OCI-LY3 (cell line): ENCODE results near the gene AGAP1.

Experiments
- H2AFZ ChIP-seq: fragments of 200-600, 300-600 bp; shearing (Covaris generic); 2 replicates; pipeline ENCODE4 v1.6.0; 2014; ENCODE audit warnings: antibody characterized with exemption, low read depth, low read length
- H3K27ac ChIP-seq: fragments of 200-600, 300-600 bp; sonication (generic); 2 replicates; pipeline ENCODE4 v1.5.1; 2014; ENCODE audit warnings: mild to moderate bottlenecking, low read length, moderate library complexity, mixed read lengths
- H3K27me3 ChIP-seq: fragments of 200-600, 300-600 bp; sonication (generic); 2 replicates; pipeline ENCODE4 v1.6.1; 2014; ENCODE audit warnings: low read depth, low read length, mixed read lengths
- H3K36me3 ChIP-seq: fragments of 200-600, 300-600 bp; sonication (generic); replicated peaks from 2 replicates; pipeline ENCODE3; 2014; ENCODE audit warnings: low read depth, low read length, mixed read lengths
- H3K4me1 ChIP-seq: fragments of 300-600, 200-600 bp; sonication (generic); 2 replicates; pipeline ENCODE4 v1.6.1; 2014; ENCODE audit warnings: low read length, mixed read lengths
- H3K4me2 ChIP-seq: fragments of 200-600, 300-600 bp; sonication (generic); 2 replicates; pipeline ENCODE4 v1.6.1; 2014; ENCODE audit warnings: low read length, mixed read lengths
- H3K4me3 ChIP-seq: fragments of 300-600, 200-600 bp; sonication (generic); 2 replicates; pipeline ENCODE4 v1.5.1; 2014; ENCODE audit warnings: antibody characterized with exemption, mild to moderate bottlenecking, low read length, moderate library complexity
- H3K79me2 ChIP-seq: fragments of 300-600, 200-600 bp; shearing (Covaris generic); 2 replicates; pipeline ENCODE4 v1.6.1; 2014; ENCODE audit warnings: mild to moderate bottlenecking, low read length, mixed read lengths
- H3K9ac ChIP-seq: fragments of 300-600, 200-600 bp; shearing (Covaris generic); 2 replicates; pipeline ENCODE4 v1.6.0; 2014; ENCODE audit warnings: mild to moderate bottlenecking, low read length, moderate library complexity
- H3K9me3 ChIP-seq: fragments of 200-600, 300-600 bp; shearing (Covaris generic); 2 replicates; pipeline ENCODE4 v1.6.1; 2014; ENCODE audit warnings: low read length, mixed read lengths; ENCODE audit not compliant: insufficient read depth
- H4K20me1 ChIP-seq: fragments of 200-600, 300-600 bp; sonication (generic); 2 replicates; pipeline ENCODE4 v1.6.1; 2016; ENCODE audit warnings: low read length, mixed read lengths; ENCODE audit not compliant: insufficient read depth
- EZH2phosphoT487 ChIP-seq: fragments of 200-600 bp; shearing (Covaris generic); IDR thresholded peaks from 2 replicates; pipeline ENCODE4 v1.6.1; 2018; ENCODE audit warnings: antibody characterized with exemption, mixed run types, low read depth
- TF ChIP-seq, protein P1 (sequence below): fragments of 200-600, 300-600 bp; sonication (generic); IDR thresholded peaks from 2 replicates; pipeline ENCODE4 v1.5.1; 2014; ENCODE audit warnings: antibody characterized with exemption, low read length, low read depth

AGAP1 gene

DNA sequence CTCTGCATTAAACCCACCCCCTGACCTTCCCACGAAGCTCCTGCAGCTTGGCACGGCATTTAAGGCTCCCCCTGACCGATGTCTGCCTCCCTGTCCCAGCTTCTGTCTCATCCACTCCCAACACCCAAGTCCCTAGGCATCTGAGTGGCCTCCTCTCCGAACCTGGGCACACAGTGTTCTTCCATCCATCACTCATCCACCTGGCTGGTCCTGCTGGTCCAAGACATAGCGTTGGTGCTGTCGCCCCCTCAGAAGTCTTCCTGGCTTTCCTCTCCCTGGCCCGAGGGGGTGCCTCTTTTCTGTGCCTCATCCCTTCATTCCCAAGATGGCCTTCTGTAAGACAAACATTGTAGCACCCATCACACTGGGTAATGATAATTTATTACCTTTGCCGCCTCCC is 350.7 kb downstream of the AGAP1 start:
- no peak overlapping the region for H3K4me2 ChIP-seq
- H3K36me3 ChIP-seq, result no peaks in the 10 kb centered on the region
- no peak overlapping the region for H2AFZ ChIP-seq
- H3K9me3 ChIP-seq, result no peaks in the 10 kb centered on the region
- no peaks in the 10 kb centered on the region for H3K27me3 ChIP-seq
- TF ChIP-seq EZH2phosphoT487, result no peak
- TF ChIP-seq, protein P1, sequence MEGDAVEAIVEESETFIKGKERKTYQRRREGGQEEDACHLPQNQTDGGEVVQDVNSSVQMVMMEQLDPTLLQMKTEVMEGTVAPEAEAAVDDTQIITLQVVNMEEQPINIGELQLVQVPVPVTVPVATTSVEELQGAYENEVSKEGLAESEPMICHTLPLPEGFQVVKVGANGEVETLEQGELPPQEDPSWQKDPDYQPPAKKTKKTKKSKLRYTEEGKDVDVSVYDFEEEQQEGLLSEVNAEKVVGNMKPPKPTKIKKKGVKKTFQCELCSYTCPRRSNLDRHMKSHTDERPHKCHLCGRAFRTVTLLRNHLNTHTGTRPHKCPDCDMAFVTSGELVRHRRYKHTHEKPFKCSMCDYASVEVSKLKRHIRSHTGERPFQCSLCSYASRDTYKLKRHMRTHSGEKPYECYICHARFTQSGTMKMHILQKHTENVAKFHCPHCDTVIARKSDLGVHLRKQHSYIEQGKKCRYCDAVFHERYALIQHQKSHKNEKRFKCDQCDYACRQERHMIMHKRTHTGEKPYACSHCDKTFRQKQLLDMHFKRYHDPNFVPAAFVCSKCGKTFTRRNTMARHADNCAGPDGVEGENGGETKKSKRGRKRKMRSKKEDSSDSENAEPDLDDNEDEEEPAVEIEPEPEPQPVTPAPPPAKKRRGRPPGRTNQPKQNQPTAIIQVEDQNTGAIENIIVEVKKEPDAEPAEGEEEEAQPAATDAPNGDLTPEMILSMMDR, result no peak
- H3K4me3 ChIP-seq, result no peak overlapping the region
- H3K27ac ChIP-seq, result no peak overlapping the region
- no peak overlapping the region for H3K9ac ChIP-seq
- no peaks in the 10 kb centered on the region for H3K4me1 ChIP-seq
- H3K79me2 ChIP-seq, result no peaks in the 10 kb centered on the region
- no peaks in the 10 kb centered on the region for H4K20me1 ChIP-seq

DNA sequence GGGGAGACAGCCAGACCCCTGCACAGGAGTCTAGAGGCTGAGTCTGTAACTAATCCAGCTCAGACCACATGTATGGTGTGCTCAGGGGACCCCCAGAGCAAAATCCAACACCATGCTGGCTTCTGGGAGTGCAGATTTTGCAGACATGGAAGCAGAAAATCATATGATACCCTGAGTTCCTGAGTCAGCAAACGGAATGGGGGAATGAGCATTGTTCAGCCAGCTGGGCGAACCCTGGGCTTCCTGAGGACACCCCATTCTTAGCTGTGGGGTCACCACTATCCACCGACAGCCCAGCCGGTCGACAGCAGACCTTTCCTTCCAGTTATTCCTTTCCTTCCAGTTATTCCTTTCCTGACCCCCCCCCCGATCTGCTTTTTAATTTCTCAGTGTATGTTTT is 351.4 kb downstream of the AGAP1 start:
- no peak overlapping the region for H3K9ac ChIP-seq
- no peaks in the 10 kb centered on the region for H3K36me3 ChIP-seq
- H2AFZ ChIP-seq, result no peak overlapping the region
- no peaks in the 10 kb centered on the region for H3K27me3 ChIP-seq
- no peaks in the 10 kb centered on the region for H3K4me1 ChIP-seq
- no peak overlapping the region for H3K4me3 ChIP-seq
- TF ChIP-seq, protein P1, result no peak
- TF ChIP-seq EZH2phosphoT487, result no peak
- no peaks in the 10 kb centered on the region for H4K20me1 ChIP-seq
- H3K9me3 ChIP-seq, result no peaks in the 10 kb centered on the region
- no peaks in the 10 kb centered on the region for H3K79me2 ChIP-seq
- H3K4me2 ChIP-seq, result no peak overlapping the region
- no peak overlapping the region for H3K27ac ChIP-seq

DNA sequence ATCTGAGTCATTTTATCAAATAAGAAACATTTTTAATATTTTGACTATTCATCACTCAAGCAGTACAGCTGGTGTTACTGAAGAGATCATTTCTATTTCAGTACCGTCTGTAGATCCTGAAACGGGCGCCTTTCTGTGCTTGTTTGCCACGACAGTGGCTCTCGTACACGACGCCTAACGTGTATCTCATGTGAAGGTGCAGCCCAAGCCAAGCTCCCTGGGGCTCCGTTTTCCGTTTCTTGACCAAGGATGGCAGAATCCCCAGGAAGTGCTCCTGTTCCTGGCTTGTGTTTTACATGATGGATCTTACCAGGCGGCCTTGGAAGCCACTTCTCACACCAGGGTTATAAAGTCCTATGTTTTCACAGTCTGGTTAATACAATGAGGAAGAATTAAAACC is 353.7 kb downstream of the AGAP1 start:
- Histone ChIP-seq H2AFZ (no peak overlapping the region), H4K20me1 (no peaks in the 10 kb centered on the region), H3K4me2 (no peak overlapping the region), H3K9me3 (no peaks in the 10 kb centered on the region), H3K4me3 (no peak overlapping the region), H3K79me2 (no peaks in the 10 kb centered on the region), H3K36me3 (no peaks in the 10 kb centered on the region), H3K27ac (no peak overlapping the region), H3K9ac (no peak overlapping the region), H3K4me1 (no peaks in the 10 kb centered on the region), H3K27me3 (no peaks in the 10 kb centered on the region)
- TF ChIP-seq, protein P1, result no peak
- TF ChIP-seq EZH2phosphoT487, result no peak

DNA sequence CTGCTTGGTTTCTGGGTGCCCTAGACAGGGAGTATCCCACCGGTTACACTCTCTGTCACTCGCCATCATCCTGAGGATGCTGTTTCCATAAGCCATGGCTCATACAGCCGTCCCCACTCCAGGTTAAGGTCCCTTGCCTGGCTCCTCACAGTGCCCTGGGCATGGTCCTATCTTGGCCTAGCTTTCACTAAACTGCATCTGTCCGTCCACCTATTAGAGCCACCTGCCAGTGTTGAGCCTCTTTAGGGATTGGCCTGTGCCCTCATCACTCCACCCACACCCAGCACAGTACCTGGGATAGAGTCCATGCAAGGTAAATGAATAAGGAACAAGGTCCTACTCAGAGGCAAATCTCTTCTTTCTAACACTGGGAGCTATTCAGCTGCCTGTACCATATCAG is 354.2 kb downstream of the AGAP1 start:
- no peaks in the 10 kb centered on the region for H4K20me1 ChIP-seq
- no peaks in the 10 kb centered on the region for H3K4me1 ChIP-seq

More for the DNA sequence above, 354.2 kb downstream of the AGAP1 start:
- Histone ChIP-seq H3K36me3 (no peaks in the 10 kb centered on the region), H3K4me3 (no peak overlapping the region), H3K27me3 (no peaks in the 10 kb centered on the region), H3K27ac (no peak overlapping the region), H2AFZ (no peak overlapping the region), H3K4me2 (no peak overlapping the region), H3K79me2 (no peaks in the 10 kb centered on the region), H3K9ac (no peak overlapping the region), H3K9me3 (no peaks in the 10 kb centered on the region)
- no peak for TF ChIP-seq EZH2phosphoT487
- TF ChIP-seq, protein P1, result no peak
